ENCODE data around the gene NPEPL1.
"Not testable (repeated sequence)": the region's sequence is repeated elsewhere in the genome, so short reads cannot be mapped to it uniquely, and the experiment has no call there.

NPEPL1 gene

GRCh38 chr20:58712806-58713731, 20.5 kb downstream of the NPEPL1 start:
- no peak for DNase-seq (ENCODE audit: low read depth in 2 of 3, low spot score in 1 of 3)

GRCh38 chr20:58713801-58714339, 21.3 kb downstream of the NPEPL1 start:
- no peak for DNase-seq (ENCODE audit: low read depth in 2 of 3, low spot score in 1 of 3)

GRCh38 chr20:58714340-58714922, 21.8 kb downstream of the NPEPL1 start:
- DNase-seq (ENCODE audit: low read depth in 2 of 3, low spot score in 1 of 3), result no peak

GRCh38 chr20:58714923-58715351, 22.3 kb downstream of the NPEPL1 start:
- DNase-seq (ENCODE audit: low read depth in 2 of 3, low spot score in 1 of 3), result no peak

GRCh38 chr20:58715391-58715800, 22.8 kb downstream of the NPEPL1 start:
- no peak for DNase-seq (ENCODE audit: low read depth in 2 of 3, low spot score in 1 of 3)

GRCh38 chr20:58715801-58716475, 23.3 kb downstream of the NPEPL1 start:
- DNase-seq (ENCODE audit: low read depth in 2 of 3, low spot score in 1 of 3), result no peak

GRCh38 chr20:58716476-58717277, 24.1 kb downstream of the NPEPL1 start:
- no peak for DNase-seq (ENCODE audit: low read depth in 2 of 3, low spot score in 1 of 3)

GRCh38 chr20:58717278-58718091, 24.9 kb downstream of the NPEPL1 start:
- no peak for DNase-seq (ENCODE audit: low read depth in 2 of 3, low spot score in 1 of 3)

- no peak for DNase-seq (ENCODE audit: low read depth in 2 of 3, low spot score in 1 of 3)
These were observed 25.5 kb downstream of the NPEPL1 start for GRCh38 chr20:58718121-58718563.

- DNase-seq (ENCODE audit: low read depth in 2 of 3, low spot score in 1 of 3), result no peak
These were observed 26.1 kb downstream of the NPEPL1 start for GRCh38 chr20:58718729-58719128.

- DNase-seq (ENCODE audit: low read depth in 2 of 3, low spot score in 1 of 3), result no peak
These were observed 26.7 kb downstream of the NPEPL1 start for GRCh38 chr20:58719258-58719657.

- DNase-seq (ENCODE audit: low read depth in 2 of 3, low spot score in 1 of 3), result no peak
These were observed 27.4 kb downstream of the NPEPL1 start for GRCh38 chr20:58719971-58720371.

GRCh38 chr20:58720890-58721289, 28.3 kb downstream of the NPEPL1 start:
- DNase-seq (ENCODE audit: low read depth in 2 of 3, low spot score in 1 of 3), result no peak

- no peak for DNase-seq (ENCODE audit: low read depth in 2 of 3, low spot score in 1 of 3)
These were observed 29.6 kb downstream of the NPEPL1 start for GRCh38 chr20:58721951-58722778.

GRCh38 chr20:58722877-58723627, 30.5 kb downstream of the NPEPL1 start:
- DNase-seq (ENCODE audit: low read depth in 2 of 3, low spot score in 1 of 3), result no peak

GRCh38 chr20:58723628-58723984, 31.0 kb downstream of the NPEPL1 start:
- DNase-seq (ENCODE audit: low read depth in 2 of 3, low spot score in 1 of 3), result no peak

GRCh38 chr20:58726156-58726555, 33.6 kb downstream of the NPEPL1 start:
- not testable (repeated sequence) for DNase-seq (ENCODE audit: low read depth in 2 of 3, low spot score in 1 of 3)

GRCh38 chr20:58731192-58731591, 38.6 kb downstream of the NPEPL1 start:
- DNase-seq (ENCODE audit: low read depth in 2 of 3, low spot score in 1 of 3), result no peak
